Ammon's horn (tissue), 1 donor: ENCODE results near the gene CNOT6L.
"Not testable (repeated sequence)": the region's sequence is repeated elsewhere in the genome, so short reads cannot be mapped to it uniquely, and the experiment has no call there.

Experiments
- DNase-seq: peaks from one replicate; pipeline ENCODE4 v3.0.0-alpha.2; 2016; ENCODE audit warnings: low spot score

CNOT6L gene

DNA sequence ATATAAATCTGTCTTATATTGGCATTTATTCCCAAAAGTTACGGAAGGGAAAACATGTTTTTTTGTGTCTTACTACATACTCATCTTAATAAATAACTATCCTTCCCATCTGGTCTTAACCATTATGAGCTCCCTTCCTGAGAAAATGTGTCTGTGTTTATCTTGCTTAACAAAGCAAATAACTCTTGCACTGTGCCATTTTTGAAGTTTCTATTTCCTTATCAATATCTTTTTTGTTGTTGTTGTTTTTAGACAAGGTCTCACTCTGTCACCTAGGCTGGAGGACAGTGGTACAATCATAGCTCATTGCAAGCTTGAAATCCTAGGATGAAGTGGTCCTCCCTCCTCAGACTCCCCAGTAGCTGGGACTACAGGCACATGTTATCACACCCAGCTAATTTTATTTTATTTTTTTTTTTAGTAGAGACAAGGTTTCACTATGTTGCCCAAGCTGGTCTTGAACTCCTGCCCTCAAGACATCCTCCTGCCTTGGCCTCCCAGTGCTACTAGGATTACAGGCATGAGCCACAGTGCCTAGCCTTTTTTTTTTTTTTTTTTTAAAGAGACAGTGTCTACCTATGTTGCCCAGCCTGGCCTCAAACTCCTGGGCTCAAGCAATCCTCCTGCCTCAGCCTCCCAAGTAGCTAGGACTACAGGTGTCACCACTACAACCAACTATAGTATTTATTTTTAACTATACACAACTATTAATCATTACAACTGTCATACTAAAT is 36.9 kb downstream of the CNOT6L start:
- DNase-seq, result no peak

- not testable (repeated sequence) for DNase-seq
Observed at GRCh38 chr4:77780762-77781161, 38.4 kb downstream of the CNOT6L start.

DNA sequence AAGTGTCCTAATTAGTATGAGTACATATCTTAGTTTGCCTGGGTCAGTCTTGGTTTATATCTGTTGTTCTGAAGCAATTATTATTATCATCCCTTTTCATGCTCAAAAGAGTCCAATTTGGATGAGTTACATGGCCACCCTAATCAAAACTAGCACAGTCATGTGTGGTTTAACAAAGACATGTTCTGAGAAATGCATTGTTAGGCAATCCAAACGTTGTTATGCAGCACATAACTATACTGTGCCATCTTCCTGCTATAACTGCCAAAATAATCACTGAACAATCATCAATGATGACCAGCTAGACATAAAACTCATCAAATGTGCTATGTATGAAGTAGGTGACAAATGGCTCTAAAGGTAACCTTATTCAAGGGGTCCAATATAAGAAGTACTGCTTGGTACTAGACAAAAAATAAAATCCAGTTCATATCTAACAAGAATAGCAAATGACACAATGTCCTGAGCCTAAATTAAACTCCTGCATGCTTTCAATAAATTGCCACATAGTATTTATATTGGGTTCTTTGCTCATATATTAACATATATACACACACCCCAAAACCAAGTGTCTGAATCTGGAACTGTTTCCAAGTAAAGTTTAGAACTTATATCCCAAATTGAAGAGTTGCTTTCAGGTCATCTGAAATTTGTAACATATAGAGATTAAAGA is 41.9 kb downstream of the CNOT6L start:
- no peak for DNase-seq

DNA sequence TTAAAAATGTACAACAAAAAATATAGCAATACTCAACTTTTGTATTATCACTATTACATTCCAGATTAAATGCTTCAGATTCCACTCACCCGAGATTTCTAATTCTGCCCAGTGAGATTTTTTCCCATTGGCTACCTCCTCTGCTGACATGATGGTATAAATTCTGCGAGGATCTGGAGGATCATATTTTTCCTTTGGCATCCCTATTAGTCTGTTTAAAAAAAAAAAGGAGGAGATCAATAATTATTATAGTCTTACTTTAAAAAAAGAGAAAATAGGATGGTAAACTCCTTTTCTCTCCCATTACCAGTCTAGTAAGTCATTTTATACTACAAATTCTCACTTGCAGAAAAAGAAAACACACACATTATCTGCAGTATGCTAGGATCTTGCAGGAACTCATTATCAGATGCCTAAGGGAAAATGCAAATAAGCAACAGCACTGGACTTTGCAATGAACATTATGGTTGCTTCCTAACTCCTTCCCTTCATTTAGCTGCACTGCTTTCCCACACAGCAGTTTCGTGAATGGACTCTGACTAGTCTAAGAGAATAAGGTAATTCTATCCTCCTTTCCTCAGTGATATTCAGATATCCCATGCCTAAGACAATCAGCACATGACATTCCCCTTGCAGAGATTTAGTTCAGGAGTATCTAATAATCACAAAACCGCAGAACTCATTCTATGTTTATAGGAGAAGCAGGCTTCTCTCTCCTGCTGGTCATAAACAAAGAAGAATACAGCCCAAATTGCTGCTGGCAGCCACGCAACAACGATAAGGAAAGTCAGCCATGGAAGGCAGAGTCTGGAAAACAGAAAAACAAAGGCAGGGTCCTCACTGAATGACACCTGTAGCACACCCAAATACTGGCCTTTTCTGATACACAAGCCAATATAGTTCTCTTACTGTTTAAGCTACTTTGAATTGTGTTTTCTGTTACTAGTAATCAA is 42.7 kb downstream of the CNOT6L start:
- DNase-seq, result no peak

GRCh38 chr4:77773101-77773500 is 46.1 kb downstream of the CNOT6L start:
- DNase-seq, result no peak

- no peak for DNase-seq
Observed at GRCh38 chr4:77771566-77771965, 47.6 kb downstream of the CNOT6L start.

DNA sequence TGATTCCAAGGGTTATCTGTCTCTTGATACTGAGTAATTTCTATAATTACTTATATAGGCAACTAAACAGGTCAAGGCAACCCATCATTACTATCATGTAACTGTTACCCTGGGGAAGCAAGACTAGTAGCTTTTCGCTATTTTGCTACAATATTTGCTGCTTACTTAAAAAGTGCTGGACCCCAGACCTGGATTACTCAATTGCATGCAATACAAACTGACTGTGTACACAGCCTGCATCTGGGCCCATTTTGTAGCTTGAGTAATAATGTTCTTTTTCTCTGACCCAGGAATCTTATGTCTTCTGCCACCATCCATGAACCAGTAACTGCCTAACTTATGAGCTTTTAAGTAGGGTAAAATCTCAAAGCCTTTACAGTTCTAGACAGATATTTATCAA is 53.4 kb downstream of the CNOT6L start:
- DNase-seq, result no peak

DNA sequence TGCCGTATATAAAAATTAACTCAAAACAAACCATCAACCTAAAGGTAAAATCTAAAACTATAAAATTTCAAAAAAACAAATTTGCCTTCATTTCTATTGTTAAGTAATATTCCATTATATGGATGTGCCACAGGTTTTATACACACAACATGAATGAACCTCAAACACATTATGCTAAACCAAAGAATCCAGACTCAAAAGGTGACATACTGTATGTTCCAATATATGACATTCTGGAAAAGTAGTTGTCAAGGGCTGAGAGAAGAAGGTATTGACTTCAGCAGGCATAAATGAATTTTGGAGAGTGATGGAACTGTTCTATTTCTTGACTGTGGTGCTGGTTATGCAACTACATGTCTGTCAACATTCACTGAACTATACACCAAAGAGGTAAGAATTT is 56.6 kb downstream of the CNOT6L start:
- no peak for DNase-seq

DNA sequence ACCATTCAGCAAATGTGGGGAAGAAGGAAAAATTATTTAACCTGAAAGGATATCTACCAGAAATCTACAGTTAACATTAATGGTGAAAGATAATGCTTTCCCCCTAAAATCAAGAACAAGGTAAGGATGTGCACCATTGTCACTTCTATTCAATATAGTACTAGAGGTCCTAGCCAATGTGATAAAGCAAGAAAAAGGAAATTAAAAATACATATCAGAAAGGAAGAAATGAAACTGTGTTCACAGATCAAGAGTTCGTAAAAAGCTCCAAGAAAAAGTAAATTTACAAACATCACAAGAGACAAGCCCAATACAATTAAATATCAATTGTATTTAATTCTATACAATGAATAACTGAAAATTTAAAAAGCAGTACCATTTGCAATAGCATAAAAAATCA is 57.6 kb downstream of the CNOT6L start:
- DNase-seq, result no peak

- no peak for DNase-seq
Observed at GRCh38 chr4:77758804-77759203, 60.4 kb downstream of the CNOT6L start.

DNA sequence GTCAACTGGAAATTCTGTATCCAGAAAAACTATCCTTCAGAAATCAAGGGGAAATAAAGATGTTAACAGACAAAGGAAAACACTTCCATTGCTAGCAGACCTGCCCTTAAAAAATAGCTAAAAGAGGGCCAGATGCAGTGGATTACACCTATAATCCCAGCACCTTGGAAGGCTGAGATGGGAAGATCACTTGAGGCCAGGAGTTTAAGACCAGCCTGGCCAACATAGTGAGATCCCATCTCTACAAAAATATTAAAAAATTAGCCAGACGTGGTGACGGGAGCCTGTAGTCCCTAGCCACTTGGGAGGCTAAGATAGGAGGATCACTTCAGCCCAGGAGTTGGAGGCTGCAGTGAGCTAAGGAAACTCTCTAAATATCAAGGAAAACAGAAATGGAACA is 67.4 kb downstream of the CNOT6L start:
- no peak for DNase-seq

DNA sequence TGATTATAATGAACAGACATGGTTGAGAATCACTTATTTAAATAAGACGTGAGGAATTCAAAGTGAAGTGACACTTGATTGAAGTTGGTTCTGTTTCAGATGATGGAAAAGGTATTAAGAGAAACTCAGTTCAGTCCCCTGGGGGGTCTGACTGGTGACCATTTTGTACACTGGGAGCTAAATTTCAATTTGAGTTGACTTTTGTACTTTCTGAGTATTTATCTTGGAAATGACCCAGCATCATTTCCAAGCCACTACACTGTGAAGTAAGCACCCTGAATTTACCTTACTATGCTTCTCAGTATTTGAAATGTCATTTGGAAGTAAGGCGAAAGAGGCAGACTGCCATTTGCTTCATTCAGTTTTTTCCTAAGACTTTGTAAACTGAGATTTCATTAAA is 73.4 kb downstream of the CNOT6L start:
- DNase-seq, result no peak

- DNase-seq, result no peak
Observed at GRCh38 chr4:77742054-77742453, 77.1 kb downstream of the CNOT6L start.

DNA sequence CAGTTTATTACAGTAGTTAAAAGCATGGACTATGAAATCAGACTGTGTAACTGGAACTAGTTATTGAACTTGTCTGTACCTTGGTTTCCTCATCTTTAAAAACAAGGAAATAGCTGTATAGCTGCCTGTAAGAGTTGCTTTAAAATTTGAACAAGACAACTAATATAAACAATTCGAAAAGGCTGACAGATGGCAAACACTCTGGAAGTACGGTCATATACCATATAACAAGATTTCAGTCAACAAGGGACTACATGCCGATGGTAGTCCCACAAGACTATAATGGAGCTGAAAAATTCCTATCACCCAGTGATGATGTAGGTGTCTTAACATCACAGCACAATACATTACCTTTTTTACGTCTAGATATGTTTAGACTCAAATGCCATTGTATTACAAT is 78.7 kb downstream of the CNOT6L start:
- no peak for DNase-seq

- no peak for DNase-seq
Observed at GRCh38 chr4:77734928-77735327, 84.2 kb downstream of the CNOT6L start.

- no peak for DNase-seq
Observed at GRCh38 chr4:77731656-77732055, 87.5 kb downstream of the CNOT6L start.

DNA sequence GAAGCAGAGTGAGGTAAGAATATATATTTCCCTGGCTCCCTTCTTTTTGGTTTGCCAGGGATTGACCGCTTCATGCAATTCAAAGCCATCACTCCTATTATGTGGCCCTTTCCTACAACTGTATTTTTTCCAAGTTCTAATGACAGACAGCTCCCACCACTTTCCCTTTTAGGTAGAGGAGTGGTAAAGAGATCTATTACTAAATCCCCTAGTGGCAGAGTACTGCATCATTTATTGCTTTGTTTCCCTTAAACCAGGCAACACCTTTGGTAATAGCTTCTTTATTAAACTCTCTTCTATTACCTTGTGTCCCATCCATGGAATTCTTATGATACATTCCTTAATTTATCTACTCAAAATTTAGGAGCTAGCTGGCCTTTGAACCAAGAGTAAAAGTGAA is 90.7 kb downstream of the CNOT6L start:
- DNase-seq, result no peak

DNA sequence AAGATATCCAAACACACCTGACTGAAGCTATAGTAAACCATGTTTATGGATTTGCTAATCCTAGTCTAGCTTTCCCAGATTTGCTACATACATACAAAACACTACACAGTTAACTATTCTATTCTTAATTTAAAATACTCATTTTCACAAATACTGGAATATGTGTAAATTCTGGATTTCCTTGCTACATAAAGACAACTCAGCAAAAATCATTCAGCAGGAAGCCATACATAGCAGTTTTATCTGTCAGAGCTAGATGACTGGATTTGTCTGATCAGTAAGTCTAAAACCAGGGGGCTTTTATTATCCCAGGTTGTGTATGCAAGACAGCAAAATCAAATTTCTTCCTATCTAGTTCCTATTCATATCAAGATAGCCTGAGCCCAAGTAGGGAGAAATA is 98.1 kb downstream of the CNOT6L start:
- no peak for DNase-seq

DNA sequence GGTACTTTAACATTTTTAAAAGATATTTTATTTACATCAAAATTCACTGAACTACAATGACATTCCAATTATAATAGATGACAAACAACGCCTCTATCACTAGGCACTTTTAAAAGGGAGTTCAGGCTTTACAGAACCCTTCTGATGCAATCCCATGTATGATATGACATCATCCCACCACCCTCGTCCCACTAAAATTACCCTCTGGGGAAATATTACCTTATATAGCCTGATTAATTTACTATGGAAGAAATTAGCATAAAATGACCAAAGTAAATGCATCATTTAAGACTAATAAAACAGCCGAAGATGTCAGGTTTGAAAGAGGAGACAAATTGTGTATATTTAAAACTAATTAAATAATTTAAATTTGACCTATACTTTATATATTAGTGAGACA is 100.7 kb downstream of the CNOT6L start:
- DNase-seq, result not testable (repeated sequence)

- DNase-seq, result no peak
Observed at GRCh38 chr4:77715414-77716290, 103.5 kb downstream of the CNOT6L start.

DNA sequence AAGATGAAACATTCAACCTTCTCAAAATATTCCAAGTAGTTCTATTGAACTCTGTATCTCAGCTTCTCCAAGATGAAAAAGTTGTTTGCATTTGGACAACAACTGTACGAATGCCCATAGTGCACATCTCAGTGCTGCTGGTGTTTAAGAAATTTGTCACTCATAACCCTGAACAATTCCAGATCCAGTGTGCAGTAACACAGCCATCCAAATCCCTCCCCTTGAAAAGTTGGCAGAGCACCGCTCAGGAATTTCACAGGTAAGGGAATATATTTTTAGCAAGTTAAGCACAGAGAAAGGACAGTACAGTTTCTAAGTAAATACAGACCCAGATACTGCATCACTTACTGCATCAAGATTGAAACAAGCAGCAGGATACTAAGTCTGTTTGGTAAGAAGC is 104.7 kb downstream of the CNOT6L start:
- no peak for DNase-seq

DNA sequence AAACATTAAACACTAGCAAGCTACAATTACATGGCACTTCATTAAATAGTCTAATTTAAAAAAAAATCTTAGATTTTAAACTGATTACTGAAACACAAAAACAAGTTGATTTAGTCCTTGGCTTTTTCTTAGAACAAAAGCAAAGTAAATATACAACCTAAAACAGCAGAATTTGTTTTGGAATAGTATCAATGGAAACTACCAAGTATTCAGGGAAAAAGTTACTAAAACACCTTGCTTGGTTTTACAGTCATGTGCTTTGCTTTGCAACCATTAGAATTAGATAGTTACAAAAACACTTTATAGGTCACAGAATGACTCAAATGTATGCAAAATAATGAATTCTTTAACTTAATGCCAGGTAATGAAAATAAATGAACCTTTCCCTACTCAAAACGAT is 105.3 kb downstream of the CNOT6L start:
- no peak for DNase-seq
